Stimulated activated CD4-positive, alpha-beta T cell treated with anti-CD3 and anti-CD28 coated beads, Interleukin-1b, Interleukin-23, amount 100 ng/mL, for 24 hours (primary cell): ENCODE data around the gene SORCS3.

Experiments
- DNase-seq, 4 experiments: peaks; one replicate each; pipeline ENCODE4 v3.0.0-alpha.2; 2020; ENCODE audit warnings: low read depth in 4 of 4, low spot score in 1 of 4

The SORCS3 gene

DNA sequence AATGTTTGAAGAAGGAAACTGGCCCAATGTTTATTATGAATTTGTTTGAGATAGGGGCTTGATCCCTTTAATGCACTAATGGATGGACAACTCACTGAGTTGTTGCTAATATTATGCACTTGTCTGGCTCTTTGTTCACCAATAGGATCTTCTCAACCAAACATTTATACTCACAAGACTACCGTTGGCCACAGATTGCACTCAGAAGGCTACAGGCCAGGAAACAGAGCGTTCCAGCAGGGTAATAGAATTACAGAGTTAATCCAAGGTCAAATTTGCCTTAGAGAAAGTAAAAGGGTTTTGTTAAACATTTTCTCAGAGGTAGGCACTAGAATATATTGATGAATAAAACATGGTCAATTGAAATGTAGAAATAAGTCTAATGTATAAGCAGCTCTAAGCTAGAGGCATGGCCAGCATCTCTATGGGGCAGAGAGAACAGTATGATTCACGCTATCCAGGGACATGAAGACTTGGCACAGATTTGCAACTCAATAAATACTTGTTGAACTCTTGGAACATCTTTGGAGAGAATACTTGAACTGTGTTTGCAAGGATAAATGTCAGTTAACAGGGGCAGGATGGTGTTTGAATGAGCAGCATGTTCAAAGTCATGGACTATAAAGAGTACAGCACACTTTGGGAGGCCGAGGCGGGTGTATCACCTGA is 606.9 kb downstream of the SORCS3 start:
- DNase-seq: no peak

DNA sequence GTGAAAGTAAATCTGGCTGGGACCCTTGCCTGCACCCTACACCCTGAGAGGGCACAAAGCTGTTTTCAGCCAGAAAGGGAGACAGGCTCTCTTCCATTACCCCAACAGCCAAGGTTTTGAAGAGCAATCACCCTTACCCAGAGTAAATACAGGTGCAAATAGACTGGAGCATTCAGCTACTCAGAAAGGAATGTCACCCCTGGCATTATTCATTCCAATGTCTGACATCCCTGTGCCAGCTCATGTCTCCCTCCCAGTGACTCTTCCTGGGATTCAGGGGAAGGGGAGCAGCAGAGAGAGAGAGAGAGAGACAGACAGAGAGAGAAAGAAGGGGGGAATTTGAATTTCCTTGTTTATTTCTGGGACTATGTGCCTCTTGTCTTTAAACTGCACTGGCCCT is 611.8 kb downstream of the SORCS3 start:
- no peak for DNase-seq

DNA sequence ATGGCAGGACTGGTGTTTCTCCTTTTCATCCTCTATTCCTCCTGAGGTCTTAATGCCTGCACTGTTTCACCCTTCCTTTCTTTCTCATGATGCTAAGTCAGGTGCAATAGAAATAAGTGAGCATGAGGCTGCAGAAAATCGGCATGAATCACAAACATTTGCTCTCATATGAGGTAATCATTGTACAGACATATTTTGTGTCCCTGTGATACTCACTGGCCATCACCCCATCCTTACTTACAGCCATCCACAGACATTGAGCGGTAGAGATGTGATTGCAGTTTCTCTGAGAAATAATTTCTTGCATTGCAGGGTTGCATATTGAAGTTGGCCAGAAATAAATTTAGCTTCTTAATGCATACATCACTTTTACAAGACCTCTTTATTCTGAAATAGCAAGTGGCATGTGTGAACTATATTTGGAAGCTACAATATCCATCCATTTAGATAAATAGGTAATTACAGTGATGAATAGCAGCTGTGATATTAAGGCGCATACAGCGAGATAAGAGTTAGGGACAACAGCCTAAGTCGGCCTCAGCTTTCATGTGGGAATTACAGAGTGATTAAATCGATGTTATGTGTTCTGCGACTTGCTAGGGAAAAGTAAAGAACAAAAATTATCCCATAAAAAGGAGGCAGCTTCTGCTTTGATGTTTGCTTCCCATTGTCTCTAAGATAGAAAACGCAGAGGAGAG is 612.6 kb downstream of the SORCS3 start:
- DNase-seq: no peak

DNA sequence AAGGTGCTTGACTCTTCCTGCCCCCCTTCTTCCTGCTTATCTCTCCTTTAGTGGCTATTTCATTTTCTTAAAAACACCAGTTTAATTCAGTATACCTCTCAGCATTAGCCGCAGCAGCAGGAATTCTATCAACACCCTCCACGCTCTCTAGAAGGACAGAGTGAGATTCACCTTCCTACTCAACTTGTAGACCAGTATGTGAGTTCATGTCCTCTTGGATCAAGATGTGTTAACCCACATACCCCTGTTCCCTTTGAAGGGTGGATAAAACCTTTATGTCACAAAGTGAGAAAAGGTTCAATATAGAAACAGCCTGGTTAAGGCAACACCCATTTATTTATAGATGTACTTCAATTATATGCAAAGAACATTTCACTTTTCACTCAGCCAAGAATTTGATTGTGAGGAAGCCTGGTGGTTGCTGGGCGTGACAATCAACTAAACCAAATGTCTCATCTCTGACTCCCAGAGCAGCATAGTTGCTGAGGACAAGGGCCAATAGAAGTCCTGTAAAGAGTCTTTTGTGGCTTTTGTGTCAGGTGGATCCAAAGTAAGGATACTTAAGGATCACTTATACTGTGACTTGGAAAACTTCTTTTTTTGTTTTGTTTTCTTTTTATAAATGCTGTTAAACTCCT is 617.1 kb downstream of the SORCS3 start:
- no peak for DNase-seq

DNA sequence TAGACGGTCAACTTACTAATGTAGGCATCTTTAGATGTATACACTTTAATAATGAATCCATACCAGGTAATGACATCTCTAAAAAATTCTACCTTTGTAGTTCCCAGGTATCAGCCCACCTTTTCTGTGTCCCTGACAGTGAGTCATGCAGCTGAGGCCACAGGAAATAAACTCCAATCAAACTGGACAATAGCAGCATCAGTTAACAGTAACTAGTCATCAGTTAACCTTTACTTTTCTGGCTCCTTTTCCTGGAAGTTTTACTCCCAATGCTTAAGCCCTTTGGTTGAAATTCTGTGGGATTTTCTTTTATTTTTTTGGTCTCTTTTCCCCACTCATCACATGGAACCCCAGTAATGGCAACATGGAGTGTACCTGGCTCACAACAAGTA is 617.6 kb downstream of the SORCS3 start:
- DNase-seq: no peak

DNA sequence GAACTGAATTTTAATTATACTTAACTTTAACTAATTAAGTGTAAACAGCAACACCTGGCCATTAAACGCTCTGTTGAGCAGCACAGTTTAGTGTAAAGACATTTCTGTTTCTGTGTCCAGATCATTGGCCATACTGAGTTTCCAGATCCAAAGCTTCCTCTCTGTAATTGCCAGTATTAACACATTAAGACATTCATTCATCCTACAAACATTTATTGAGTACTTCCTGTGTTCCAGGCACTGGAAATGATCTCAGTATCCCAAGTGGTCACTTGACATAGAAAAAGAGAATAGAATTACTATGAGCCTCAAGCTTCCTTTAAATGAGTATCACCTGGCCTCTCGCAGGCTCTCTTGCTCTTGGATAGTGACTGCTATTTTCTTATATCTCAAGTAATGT is 618.1 kb downstream of the SORCS3 start:
- DNase-seq: no peak

DNA sequence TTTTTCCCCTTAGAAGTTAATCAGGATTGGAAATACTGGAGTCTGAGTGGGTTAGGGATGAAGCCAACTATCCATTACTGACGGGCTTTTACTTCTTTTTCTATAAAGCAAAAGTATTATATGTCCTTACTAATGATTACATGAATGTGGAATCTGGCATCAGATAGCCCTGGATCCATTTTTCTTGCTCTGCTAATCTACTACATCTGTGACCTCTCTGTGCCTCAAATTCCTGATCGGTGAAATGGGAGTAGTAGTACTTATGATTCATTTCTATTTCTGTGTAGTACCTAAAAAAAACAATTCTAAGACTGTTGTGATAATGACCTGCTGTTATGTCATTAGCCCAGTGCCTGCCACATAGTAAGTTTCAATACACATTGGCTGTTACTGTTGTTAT is 621.6 kb downstream of the SORCS3 start:
- no peak for DNase-seq

DNA sequence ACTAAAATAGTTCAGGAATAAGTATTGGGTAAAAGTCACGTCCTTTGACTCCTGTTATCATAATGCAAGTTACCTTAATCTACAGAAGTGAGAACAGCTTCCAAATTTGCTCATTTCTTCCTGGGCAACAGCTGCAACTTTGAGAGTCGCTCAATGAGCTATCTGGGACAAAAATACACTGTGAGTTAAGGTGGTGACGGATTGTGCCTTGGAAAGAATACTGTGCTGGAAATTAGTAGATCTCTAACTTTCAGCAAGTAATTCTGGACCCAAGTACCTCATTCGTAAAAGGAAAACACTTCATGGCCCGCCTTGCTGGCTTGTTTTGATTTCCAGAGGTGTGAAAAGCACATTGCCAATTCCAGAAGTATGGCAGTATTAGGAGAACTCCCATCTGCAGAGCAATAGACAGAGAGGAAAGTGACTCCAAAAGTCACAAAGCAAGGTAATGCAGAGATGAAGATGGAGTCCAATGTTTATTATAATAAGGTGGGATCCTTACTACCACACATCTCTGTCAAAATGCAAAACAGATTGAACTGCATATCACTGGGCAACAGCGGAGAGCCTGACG is 626.0 kb downstream of the SORCS3 start:
- DNase-seq: no peak

DNA sequence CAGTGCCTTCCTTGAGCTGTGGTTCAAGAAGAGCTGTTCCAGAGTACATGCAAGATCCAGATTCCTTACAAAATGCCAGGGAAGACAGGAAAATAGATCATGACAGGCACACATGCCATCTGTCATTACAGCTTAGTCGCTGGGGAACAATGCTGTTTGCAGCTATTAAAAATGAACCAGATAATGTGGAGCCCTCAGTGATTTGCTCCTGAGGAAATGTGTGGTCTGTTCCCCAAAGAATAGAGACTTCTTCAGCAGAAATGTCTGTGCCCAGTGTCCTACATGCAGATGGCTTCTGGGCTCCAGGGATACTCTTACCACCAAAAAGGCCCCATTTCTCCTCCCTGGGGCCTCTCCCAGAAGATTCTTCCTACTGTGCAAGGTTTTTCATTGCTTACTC is 627.9 kb downstream of the SORCS3 start:
- DNase-seq: no peak

DNA sequence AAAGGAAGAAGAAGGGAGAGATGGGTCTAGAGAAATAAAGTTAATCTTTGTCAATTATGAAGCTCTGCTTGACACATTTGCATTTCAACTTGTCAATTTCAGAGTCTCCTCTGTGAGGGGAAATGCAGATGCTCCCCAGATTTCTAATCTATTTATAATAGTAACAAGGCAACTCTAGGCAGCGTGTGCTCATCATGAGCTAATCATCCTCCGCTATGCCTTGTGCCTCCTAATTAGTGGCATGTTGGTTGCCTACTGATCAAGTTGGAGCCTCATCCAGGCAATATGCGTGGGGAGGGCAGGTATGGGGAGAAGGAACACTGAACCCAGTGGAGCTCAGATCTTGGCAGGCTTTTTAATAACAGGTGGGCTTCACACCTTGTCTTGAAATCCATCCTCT is 628.6 kb downstream of the SORCS3 start:
- no peak for DNase-seq

DNA sequence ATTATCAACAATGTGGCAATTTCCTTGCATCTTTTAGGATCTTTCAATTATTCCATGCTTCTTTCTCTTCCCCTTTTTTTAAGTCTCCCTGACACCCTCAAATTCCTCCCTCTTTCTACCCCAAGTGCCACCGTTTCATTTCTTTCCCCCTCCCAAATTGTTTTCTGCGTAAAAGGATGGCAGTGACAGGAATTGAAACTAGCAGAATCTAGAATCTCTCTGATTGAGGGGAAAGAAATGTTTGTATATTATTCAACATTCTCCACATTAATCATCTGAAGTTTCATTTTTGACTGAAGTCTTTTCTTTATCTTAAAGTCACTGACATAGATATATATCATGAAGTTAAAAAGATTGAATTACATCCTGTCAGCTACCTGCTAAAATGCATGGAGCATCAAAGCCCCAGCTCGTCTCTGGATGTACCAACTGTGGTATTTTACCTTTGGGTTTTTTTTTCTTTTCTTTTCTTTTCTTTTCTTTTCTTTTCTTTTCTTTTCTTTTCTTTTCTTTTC is 633.5 kb downstream of the SORCS3 start:
- no peak for DNase-seq

DNA sequence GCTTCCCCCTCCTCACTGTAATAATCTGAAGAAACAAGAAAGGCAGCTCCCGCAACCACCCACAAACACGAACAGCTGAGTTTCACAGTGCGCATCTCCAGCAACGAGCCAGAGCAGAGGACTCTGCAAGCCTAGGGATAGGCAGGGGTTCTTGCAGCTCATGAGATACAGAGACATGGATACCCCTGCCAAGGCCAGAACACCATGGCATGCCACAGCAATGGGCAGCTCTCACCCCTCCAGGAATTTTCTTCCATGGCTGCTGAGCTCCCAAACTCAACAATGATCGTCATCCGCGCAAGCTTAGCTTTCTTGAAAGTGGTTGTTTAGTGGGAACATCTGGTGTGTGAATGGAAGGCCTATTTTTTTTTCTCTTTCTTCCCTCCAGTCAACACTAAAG is 637.3 kb downstream of the SORCS3 start:
- no peak for DNase-seq

DNA sequence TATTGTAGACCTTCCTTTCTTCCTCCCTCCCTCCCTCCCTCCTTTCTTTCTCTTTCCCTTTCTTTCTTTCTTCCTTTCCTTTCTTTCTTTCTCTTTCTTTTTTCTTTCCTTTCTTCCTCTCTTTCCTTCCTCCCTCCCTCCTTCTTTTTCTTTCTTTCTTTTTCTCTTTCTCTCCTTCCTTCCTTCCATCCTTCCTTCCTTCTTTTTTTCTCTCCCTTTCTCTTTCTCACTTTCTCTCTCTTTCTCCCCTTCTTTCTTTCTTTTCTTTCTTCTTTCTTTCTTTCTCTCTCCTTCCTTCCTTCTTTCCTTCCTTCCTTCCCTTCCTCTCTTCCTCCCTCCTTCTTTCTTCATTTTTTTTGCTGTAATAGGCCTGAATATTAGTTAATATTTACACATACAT is 638.0 kb downstream of the SORCS3 start:
- no peak for DNase-seq

DNA sequence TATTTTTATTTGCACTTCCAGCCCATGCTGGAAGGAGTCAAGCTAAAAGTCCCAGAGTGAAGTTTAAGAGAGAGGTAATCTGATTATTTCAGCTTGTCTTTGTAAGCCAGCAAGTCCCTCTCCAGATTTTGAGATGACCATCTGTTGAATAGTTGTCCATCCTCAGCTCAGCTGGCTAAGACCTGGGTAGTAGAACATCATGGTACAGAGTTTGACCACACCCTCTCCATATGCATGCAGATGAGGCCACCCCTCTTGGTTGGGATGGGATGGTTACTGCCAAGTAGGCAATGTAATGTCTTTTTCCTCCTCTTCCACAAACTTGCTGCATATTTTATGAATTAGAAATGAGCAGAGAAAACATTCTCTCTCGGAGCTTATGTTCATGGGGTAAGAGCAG is 639.8 kb downstream of the SORCS3 start:
- no peak for DNase-seq

DNA sequence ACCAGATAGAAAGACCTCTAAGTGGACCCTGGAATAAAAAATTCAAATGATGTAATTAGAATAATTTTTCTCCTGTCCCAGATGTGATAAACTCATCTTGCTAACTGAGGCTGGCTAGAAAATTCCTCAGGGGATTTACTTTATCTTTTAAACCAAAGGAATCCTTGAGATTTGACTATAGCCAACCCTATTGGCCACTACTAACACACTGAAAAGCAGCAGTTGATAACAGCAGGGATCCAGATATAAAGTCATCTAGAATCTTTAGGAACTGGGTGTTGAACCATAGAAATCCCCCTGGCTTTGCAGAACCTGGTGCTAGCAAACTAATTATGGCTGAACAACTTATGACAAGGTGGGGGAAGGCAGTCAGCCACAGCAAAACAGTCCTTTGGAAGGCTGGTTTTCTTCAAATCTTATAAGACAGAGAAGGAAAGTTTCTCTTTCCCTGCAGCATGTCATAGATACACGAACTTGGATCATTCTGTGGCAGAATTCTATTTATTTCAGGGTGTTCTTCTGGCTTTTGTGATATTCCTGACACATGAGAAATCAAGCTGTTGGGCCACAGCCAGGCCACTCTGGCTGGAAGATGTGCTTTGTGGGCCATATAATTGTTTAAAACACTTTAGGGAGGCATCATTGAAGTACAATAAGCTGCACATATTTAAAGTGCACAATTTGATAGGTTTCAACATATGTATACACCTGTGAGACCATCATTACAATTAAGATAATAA is 643.6 kb downstream of the SORCS3 start:
- no peak for DNase-seq

DNA sequence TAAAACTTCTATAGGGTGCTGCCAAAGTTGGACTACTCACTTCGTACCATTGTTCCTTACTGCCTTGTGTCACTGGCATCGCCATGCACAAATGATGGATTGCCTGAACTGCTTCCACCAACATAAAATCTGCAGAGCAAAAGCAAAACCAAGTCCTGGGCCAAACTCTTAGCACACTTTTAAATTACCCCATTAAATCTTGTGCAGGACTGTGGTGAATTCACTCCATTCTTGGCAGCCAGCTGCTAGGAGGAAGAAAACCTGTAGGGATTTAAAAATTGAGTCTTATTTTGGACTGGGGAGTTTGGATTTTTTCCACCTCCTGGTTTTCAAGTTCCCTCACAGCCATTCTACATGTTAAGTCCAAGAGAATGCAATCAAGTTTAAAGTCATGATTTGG is 646.9 kb downstream of the SORCS3 start:
- DNase-seq: no peak

DNA sequence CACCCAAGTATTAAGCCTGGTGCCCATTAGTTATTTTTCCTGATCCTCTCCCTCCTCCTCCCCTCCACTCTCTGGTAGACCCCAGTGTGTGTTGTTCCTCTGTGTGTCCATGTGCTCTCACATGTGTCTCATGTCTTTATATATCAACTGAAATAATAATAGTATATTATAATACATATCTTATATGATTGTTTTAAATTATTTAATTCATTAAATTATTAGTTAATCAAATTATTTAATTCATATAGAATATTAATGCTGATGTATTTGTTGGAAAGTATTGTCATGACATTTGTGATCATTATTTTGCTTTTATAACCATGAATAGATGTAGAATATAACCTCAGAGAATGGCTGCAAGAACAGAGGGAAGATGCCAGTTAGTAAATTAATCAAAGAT is 647.5 kb downstream of the SORCS3 start:
- no peak for DNase-seq

DNA sequence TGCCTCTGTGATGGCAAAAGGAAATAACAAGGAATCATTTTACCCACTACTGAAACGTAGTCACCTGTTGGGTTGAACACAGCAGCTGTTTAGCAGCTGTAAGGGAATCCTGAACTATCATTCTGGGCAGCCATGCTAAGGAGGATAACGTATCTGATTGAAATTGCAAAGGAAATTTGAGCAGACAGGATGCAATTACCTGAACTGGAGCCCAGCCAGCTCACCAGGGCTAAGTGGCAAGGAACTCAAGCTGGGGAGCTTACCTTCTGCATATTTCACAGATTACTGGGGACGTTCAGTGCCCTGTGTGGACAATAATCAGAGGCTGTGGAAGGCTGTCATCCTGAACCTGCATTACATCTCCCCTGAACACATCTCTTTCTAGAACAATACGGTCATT is 650.5 kb downstream of the SORCS3 start:
- DNase-seq: no peak

DNA sequence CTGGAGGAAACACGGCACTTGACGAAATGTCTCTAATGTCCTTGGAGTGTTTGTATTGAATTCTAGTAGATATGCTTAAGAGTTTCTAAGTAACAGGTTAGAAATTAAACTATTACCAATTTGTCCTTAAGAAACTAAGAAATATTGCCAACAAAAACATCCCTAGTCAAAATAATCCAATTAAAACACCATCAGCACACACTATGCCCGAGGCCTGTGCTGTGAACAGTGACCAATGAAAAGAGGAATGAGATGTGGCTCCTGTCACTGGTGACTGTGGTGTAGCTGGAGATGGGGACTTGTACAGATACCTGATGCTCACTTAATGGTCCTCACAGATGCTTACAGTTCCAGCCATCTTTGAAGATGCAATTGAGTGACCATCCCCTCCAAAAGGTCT is 651.1 kb downstream of the SORCS3 start:
- DNase-seq: no peak
